Fibroblast of peridontal ligament (primary cell): Measurements from ENCODE around the gene TSPAN3.
A peak's percentile ranks its signal among the peaks of the same experiment; 100 is the strongest.

Experiments
- DNase-seq: peaks from one replicate; pipeline ENCODE4 v3.0.0-alpha.2; 2010; ENCODE audit errors: extremely low read depth

Gene TSPAN3

GRCh38 chr15:77070495-77071304 lies at the start of gene TSPAN3:
Gene TSPAN3 (minus strand): TSS chr15:77071109. CDS start chr15:77070954, 155 bp downstream.
- DNase-seq: peak; percentile 83

DNA sequence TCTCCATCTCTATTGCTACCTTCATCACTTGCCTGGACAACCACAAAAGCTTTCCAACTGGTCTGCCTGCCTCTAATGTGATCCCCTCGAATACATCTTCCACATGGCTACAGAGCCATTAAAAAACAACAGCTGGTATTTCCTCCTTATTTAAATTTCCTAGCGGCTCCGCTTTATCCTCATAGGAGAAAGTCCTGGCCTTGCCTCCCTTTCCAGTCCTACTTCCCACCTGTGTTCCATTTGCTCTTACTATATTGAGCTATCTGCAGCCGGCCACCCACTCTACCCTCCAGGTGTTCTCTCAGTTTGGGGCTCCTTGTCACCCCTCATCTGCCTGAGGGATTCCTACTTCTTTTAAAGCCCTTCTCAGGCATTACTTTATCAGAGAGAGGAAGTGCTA lies 49.7 kb upstream of the TSPAN3 start:
- DNase-seq: no peak

- DNase-seq: peak; percentile 65
These were observed 48.5 kb upstream of the TSPAN3 start for GRCh38 chr15:77119446-77119845.

- DNase-seq: peak; percentile 90
These were observed 48.0 kb upstream of the TSPAN3 start for GRCh38 chr15:77118882-77119321.

DNA sequence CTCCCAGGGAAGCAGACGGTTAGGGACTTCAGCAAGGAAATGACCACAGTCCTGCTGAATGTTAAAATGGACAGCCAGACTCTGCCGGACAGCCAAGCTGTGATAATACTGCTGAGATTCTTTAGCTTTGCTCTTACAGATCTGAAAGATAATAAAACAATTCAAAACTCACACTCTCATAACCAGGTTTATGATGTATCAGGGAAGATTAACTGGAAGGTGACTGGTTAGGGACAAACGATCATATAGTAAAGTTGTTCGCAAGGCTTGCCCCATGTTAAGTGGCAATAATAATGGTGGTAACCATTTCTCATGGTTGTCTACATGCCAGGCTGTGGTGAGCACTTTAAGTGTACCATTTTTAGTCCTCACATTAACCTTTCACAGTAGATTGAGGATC lies 44.3 kb upstream of the TSPAN3 start:
- DNase-seq: no peak

DNA sequence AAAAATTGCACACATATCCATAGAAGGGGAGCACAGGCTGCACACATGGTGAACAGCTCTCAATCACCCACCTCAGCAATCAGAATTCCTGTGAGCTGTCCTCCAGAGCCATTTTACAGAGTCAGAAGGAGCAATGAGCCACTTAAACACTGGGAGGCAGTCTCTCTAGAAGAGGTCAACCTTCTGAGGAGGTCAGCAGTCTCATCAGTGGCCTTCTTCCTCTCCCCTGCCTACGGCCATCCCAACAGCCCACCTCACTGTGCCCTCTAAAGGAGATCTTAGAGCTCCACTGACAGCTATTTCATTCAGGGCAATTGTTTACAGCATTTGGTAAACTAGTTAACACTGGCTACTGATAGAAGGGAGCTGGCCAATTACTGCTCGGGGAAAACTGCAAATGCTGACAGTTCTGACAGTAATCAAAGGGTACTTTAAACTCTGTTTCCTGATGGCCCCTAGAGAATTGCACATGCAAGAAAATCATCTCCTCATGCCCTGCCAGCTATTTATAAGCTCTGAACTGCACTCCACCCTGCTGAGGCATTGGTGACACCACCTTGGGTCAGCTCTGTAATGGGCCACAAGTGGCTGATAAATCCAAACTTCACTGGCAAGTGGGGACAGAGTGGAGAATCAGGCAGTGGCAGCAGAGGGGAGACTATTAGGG lies 42.1 kb upstream of the TSPAN3 start:
- DNase-seq: peak; percentile 11

- no peak for DNase-seq
These were observed 40.9 kb upstream of the TSPAN3 start for GRCh38 chr15:77111789-77112188.

- DNase-seq: peak; percentile 71
These were observed 36.8 kb upstream of the TSPAN3 start for GRCh38 chr15:77107531-77108355.

DNA sequence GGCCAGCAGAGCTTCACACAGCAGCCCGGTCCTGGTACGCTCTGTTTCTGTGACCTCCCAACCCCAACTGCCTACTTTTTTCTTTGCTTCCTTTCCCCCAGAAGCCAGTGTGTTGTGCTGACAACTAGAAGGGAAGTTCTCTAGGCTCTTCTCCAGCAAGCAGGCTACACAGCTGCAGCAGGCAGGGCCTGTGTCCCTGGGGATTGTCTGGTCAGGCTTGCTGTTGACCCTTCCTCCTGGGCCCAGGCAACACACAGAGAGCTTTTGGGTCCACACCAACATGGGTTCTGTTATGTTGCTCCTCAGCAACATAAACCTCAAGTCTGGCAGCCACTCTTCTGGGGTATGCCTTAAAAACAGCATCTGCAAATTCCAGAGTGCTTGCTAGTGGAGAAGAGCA lies 36.2 kb upstream of the TSPAN3 start:
- DNase-seq: peak; percentile 87

- no peak for DNase-seq
These were observed 33.2 kb upstream of the TSPAN3 start for GRCh38 chr15:77104155-77104554.

DNA sequence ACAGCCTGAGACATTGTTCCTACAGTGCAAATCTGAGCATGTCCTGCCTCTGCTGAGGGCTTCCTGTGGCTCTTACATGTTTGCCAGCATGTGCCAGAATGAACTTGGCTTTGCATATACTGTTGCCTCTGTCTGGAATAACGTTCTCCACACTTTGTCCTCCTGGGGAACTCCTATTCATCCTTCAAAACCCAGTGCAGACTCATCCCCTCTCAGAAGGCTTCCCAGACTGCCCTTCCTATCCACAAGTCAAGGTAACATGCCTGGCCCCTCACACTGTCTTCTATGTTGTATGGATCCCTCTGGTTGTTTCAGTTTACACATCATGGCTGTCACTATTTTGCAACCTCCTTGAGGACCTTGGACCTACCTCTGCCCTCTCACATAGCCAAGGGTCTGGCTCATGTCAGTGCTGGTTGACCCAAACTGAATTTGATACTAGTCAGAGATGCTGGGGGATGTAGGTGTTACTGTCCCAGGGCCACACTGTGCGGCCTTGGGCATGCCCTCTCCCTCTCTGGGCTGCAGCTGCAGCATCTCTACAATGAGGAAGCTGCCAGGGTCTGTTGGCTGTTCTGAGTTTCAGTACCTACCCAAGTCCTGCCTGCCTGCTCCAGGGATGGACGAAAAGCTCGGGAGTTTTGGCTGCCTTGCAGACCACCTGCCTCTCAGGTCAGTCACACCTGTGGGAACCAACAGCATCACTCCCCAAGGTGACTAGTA lies 29.0 kb upstream of the TSPAN3 start:
- no peak for DNase-seq

DNA sequence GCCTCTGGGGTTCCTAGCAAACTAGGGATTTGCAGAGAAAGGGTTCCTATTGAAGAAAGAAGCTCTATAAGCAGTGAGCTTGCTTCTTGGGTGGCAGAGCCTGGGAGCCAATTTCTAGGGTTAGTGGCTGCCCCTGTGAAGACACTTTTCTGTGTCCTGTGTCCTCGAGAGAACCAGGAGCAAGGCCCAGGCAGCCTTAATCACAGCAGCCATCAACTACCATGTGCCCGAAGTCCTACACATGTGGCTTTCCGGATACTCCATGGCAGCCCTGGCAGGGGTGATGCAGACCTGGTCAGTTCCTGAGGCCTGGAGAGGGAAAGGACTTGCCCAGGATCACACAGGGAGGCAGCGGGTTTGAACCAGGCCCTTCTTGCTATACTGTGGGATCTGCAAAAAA lies 27.7 kb upstream of the TSPAN3 start:
- no peak for DNase-seq

DNA sequence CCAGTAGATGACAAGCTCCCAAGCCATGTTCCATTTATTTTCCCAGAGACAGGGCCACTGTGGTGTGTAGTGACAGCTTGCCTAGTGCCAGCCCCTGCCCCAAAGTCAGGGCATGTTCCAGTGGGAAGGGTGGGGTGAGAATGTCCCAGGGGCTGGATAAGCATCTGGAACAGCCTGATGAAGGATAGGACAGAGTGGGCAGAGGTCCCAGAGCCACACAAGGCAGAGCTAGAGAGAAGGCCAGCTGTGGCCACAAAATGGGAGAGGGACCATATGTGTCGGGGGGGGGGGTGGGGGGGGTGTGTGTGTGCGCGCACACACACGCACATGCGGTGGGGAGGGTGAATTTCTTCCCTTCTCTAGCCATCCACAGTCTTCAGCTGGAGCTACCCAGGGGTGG lies 27.0 kb upstream of the TSPAN3 start:
- no peak for DNase-seq

DNA sequence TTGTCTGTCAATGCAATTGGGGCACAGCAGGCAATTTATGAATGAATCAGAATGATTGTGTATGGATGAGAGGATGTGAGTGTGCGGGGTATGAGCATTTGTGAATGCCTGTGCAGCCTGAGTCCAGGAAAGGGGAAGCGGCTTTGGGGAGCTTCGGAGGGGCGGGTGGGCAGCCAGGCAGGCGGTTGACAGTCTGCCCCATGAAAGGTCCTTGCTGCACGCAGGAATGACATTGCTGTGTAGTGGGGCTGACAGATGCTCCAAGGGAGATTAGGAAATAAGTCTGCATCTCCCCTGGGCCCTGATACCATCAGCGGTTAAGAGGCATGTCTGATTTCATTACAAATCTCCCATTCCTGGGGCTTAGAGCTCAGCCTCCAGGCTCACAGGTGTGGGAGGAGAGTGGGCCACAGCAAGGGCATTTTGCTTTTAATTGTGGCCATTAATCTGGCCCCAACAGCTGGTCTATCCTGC lies 26.4 kb upstream of the TSPAN3 start:
- no peak for DNase-seq

GRCh38 chr15:77096541-77096940 lies 25.6 kb upstream of the TSPAN3 start:
- DNase-seq: no peak

DNA sequence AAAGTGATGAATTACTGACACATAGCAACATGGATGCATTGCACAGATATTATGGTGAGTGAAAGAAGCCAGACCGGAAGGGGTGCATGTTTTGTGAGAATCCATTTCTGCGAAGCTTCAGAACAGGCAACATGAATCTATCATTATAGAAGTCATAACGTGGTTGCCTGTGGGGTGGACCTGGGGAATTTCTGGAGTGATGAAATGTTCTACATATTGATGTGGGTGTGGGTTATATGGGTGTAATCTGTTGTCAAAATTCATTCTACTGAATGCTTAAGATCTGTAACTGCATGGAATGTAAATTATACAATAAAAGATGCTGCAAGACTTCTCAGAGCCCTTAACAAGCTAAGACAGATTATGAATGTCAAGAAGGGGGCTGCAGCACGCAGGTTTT lies 25.2 kb upstream of the TSPAN3 start:
- no peak for DNase-seq

DNA sequence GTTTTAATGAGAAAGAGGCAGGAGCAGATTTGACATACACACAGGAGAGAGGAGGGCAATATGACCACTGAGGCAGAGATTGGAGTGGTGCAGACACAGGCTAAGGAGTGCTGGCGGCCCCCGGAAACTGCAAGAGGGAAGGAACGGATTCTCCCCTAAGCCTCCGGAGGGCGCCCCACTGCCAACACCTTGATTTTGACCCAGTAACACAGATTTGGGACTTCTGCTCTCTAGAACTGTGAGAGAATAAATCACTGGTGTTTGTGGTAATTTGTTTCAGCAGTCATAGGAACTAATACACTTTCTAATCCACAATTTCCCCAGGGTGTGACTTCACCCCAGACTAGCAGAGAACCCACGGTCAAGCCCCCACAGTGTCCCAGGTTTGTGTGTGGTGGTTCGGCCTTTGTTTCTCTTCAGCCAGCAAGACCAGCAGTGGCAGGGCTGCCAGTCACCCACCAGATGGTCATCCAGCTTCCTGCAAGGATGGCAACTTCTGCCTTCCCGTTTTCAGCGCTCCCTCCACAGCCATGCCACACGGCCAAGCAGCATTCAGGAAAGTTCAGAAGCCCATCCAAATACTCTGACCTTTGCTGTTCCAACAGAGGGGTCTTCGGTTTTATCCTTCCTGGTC lies 23.6 kb upstream of the TSPAN3 start:
- DNase-seq: no peak

- DNase-seq: no peak
These were observed 22.5 kb upstream of the TSPAN3 start for GRCh38 chr15:77093436-77093835.

GRCh38 chr15:77091097-77091496 lies 20.2 kb upstream of the TSPAN3 start:
- no peak for DNase-seq

GRCh38 chr15:77087213-77087612 lies 16.3 kb upstream of the TSPAN3 start:
- DNase-seq: no peak

DNA sequence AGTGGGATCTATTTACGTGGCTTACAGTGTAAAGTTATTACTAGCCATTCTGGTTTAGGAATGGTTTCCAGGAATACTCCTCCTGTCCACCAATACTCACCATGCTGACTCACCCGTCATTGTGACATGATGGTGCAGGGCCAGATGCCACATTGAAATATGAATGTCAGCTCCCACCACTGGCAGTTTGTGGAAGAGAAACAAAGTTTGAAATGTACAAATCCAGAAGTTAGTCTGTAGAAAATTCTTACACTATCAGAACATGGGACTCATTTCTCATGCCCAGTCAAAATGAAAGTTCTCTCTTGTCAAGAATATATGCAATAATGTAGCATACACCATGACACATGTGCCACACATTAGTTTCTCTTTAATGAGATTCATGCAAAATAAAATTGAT lies 14.4 kb upstream of the TSPAN3 start:
- peak; percentile 74 for DNase-seq
